Measurements from ENCODE around the gene PCDH1.
A peak's percentile ranks its signal among the peaks of the same experiment; 100 is the strongest.
"Not testable (repeated sequence)": the region's sequence is repeated elsewhere in the genome, so short reads cannot be mapped to it uniquely, and the experiment has no call there.

PCDH1 gene

GRCh38 chr5:141878186-141878710 lies at the start of gene PCDH1:
PCDH1 (minus strand) TSS chr5:141878410; CDS start chr5:141878262, 148 bp downstream.
- DNase-seq (ENCODE audit: low read depth in 2 of 2) = no peak

- DNase-seq (ENCODE audit: low read depth in 2 of 2) = no peak
Observed at GRCh38 chr5:141926434-141926833, 48.2 kb upstream of the PCDH1 start.

GRCh38 chr5:141923448-141924313 lies 45.5 kb upstream of the PCDH1 start, which contains the start of gene DELE1:
DELE1 (plus strand) TSS chr5:141923871; CDS start chr5:141923942, 71 bp downstream.
- DNase-seq (ENCODE audit: low read depth in 2 of 2) = peak; percentile 67 to 96

- not testable (repeated sequence) for DNase-seq (ENCODE audit: low read depth in 2 of 2)
Observed at GRCh38 chr5:141922827-141923447, 44.7 kb upstream of the PCDH1 start.

GRCh38 chr5:141920771-141921170 lies 42.6 kb upstream of the PCDH1 start:
- DNase-seq (ENCODE audit: low read depth in 2 of 2) = no peak

GRCh38 chr5:141919218-141920119 lies 41.3 kb upstream of the PCDH1 start:
- no peak for DNase-seq (ENCODE audit: low read depth in 2 of 2)

- no peak for DNase-seq (ENCODE audit: low read depth in 2 of 2)
Observed at GRCh38 chr5:141917760-141918159, 39.5 kb upstream of the PCDH1 start.

GRCh38 chr5:141916522-141916921 lies 38.3 kb upstream of the PCDH1 start:
- DNase-seq (ENCODE audit: low read depth in 2 of 2) = no peak

- no peak for DNase-seq (ENCODE audit: low read depth in 2 of 2)
Observed at GRCh38 chr5:141915881-141916336, 37.7 kb upstream of the PCDH1 start.

- DNase-seq (ENCODE audit: low read depth in 2 of 2) = no peak
Observed at GRCh38 chr5:141914797-141915196, 36.6 kb upstream of the PCDH1 start.

- no peak for DNase-seq (ENCODE audit: low read depth in 2 of 2)
Observed at GRCh38 chr5:141914199-141914743, 36.1 kb upstream of the PCDH1 start.

GRCh38 chr5:141913560-141914198 lies 35.5 kb upstream of the PCDH1 start:
- no peak for DNase-seq (ENCODE audit: low read depth in 2 of 2)

GRCh38 chr5:141910271-141910673 lies 32.1 kb upstream of the PCDH1 start:
- DNase-seq (ENCODE audit: low read depth in 2 of 2) = no peak

- DNase-seq (ENCODE audit: low read depth in 2 of 2) = no peak
Observed at GRCh38 chr5:141909212-141909611, 31.0 kb upstream of the PCDH1 start.

GRCh38 chr5:141908796-141909195 lies 30.6 kb upstream of the PCDH1 start:
- DNase-seq (ENCODE audit: low read depth in 2 of 2) = no peak

- no peak for DNase-seq (ENCODE audit: low read depth in 2 of 2)
Observed at GRCh38 chr5:141906972-141907371, 28.8 kb upstream of the PCDH1 start.

- DNase-seq (ENCODE audit: low read depth in 2 of 2) = no peak
Observed at GRCh38 chr5:141906517-141906916, 28.3 kb upstream of the PCDH1 start.

- DNase-seq (ENCODE audit: low read depth in 2 of 2) = no peak
Observed at GRCh38 chr5:141904551-141904950, 26.3 kb upstream of the PCDH1 start.

- no peak for DNase-seq (ENCODE audit: low read depth in 2 of 2)
Observed at GRCh38 chr5:141903261-141903660, 25.1 kb upstream of the PCDH1 start.

GRCh38 chr5:141902015-141902814 lies 24.0 kb upstream of the PCDH1 start:
- DNase-seq (ENCODE audit: low read depth in 2 of 2) = no peak

Measured in stimulated activated CD4-positive, alpha-beta T cell treated with anti-CD3 and anti-CD28 coated beads, Interleukin-1b, Interleukin-23, amount 100 ng/mL, for 1 hour (primary cell).